GM23338 (cell line): ENCODE results near the gene RGS16. TPM values are rescaled to one million over a fixed set of nuclear protein-coding genes. Genes with fewer than 3 reads are reported as not detected.

Experiments
- ATAC-seq: fragments of 200-7000 bp; cut with Tn5 transposase; 3 replicates; pipeline ENCODE4 v1.9.1; 2020
- DNase-seq: peaks from one replicate; pipeline ENCODE4 v3.0.0-alpha.2; 2015; ENCODE audit warnings: low spot score
- H2AFZ ChIP-seq: fragments of 200-600 bp; sonication (generic); 2 replicates; pipeline ENCODE4 v1.8.0; 2016; ENCODE audit warnings: antibody characterized with exemption, mild to moderate bottlenecking, moderate library complexity
- H3F3A ChIP-seq: fragments of 200-600 bp; sonication (generic); replicated peaks from 2 replicates; pipeline ENCODE4 v1.8.0; 2017; ENCODE audit warnings: antibody characterized with exemption, mixed run types, low read depth
- H3K27ac ChIP-seq: fragments of 200-600 bp; sonication (generic); 2 replicates; pipeline ENCODE4 v1.6.1; 2016; ENCODE audit warnings: low read depth
- H3K27me3 ChIP-seq: fragments of 200-600 bp; sonication (generic); 2 replicates; pipeline ENCODE4 v1.8.0; 2016; ENCODE audit warnings: mild to moderate bottlenecking, mixed run types, moderate library complexity; ENCODE audit not compliant: insufficient read depth
- H3K36me3 ChIP-seq: fragments of 200-600 bp; sonication (generic); 2 replicates; pipeline ENCODE4 v1.8.0; 2016; ENCODE audit warnings: mild to moderate bottlenecking; ENCODE audit not compliant: insufficient read depth
- H3K4me1 ChIP-seq: fragments of 200-600 bp; sonication (generic); 2 replicates; pipeline ENCODE4 v1.8.0; 2016; ENCODE audit warnings: mild to moderate bottlenecking, moderate library complexity; ENCODE audit not compliant: insufficient read depth
- H3K4me2 ChIP-seq: fragments of 200-600 bp; sonication (generic); 2 replicates; pipeline ENCODE4 v1.7.1; 2017; ENCODE audit warnings: mixed run types
- H3K4me3 ChIP-seq: fragments of 200-600 bp; sonication (generic); 2 replicates; pipeline ENCODE4 v1.6.1; 2016; ENCODE audit warnings: mixed run types
- H3K79me2 ChIP-seq: fragments of 200-600 bp; sonication (generic); replicated peaks from 2 replicates; pipeline ENCODE4 v1.8.0; 2017; ENCODE audit warnings: mild to moderate bottlenecking; ENCODE audit not compliant: insufficient read depth
- H3K9me2 ChIP-seq: fragments of 200-600 bp; sonication (generic); 2 replicates; pipeline ENCODE4 v1.8.0; 2017; ENCODE audit not compliant: insufficient read depth
- H4K20me1 ChIP-seq: fragments of 200-600 bp; sonication (generic); replicated peaks from 2 replicates; pipeline ENCODE4 v1.8.0; 2017; ENCODE audit warnings: mild to moderate bottlenecking; ENCODE audit not compliant: insufficient read depth
- H3K27ac Mint-ChIP-seq: 2 replicates; pipeline ENCODE4 v1.8.0; 2020; ENCODE audit warnings: inconsistent platforms, mild to moderate bottlenecking, moderate library complexity, mixed read lengths
- H3K27me3 Mint-ChIP-seq: 3 replicates; pipeline ENCODE4 v1.8.0; 2022; ENCODE audit warnings: low read depth, mild to moderate bottlenecking, moderate library complexity, mixed read lengths, inconsistent platforms; ENCODE audit not compliant: insufficient read depth, poor library complexity
- H3K36me3 Mint-ChIP-seq: 3 replicates; pipeline ENCODE4 v1.8.0; 2021; ENCODE audit warnings: low read depth, mild to moderate bottlenecking, inconsistent platforms, moderate library complexity, mixed read lengths
- H3K4me1 Mint-ChIP-seq: 3 replicates; pipeline ENCODE4 v1.8.0; 2020; ENCODE audit warnings: mild to moderate bottlenecking, inconsistent platforms, mixed read lengths
- H3K4me3 Mint-ChIP-seq: 3 replicates; pipeline ENCODE4 v1.8.0; 2021; ENCODE audit warnings: moderate library complexity, mild to moderate bottlenecking, inconsistent platforms, mixed read lengths
- H3K9me3 Mint-ChIP-seq: 3 replicates; pipeline ENCODE4 v1.8.0; 2020; ENCODE audit warnings: moderate library complexity, mild to moderate bottlenecking, inconsistent platforms, mixed read lengths
- CREB1 ChIP-seq: fragments of 250-450 bp; sonication (Bioruptor Pico); IDR thresholded peaks from 2 replicates; pipeline ENCODE4 v1.5.0; 2020; ENCODE audit warnings: low read depth, mild to moderate bottlenecking, moderate library complexity
- EZH2phosphoT487 ChIP-seq: fragments of 200-600 bp; sonication (generic); IDR thresholded peaks from one replicate; pipeline ENCODE4 v1.8.1; 2018; ENCODE audit warnings: antibody characterized with exemption; ENCODE audit not compliant: unreplicated experiment
- NANOG ChIP-seq: IDR thresholded peaks from 2 replicates; pipeline ENCODE4 v1.6.1; 2016; ENCODE audit warnings: antibody characterized with exemption, borderline replicate concordance
- POLR2AphosphoS5 ChIP-seq: IDR thresholded peaks from 2 replicates; pipeline ENCODE4 v1.6.1; 2016; ENCODE audit warnings: antibody characterized with exemption, low read depth
- STAT1 ChIP-seq: IDR thresholded peaks from one replicate; pipeline ENCODE4 v1.6.1; 2016; ENCODE audit warnings: antibody characterized with exemption; ENCODE audit not compliant: unreplicated experiment
- ZNF114 ChIP-seq: fragments of 250-450 bp; sonication (Bioruptor Pico); IDR thresholded peaks from 2 replicates; pipeline ENCODE4 v1.5.0; 2020; ENCODE audit warnings: mild to moderate bottlenecking, moderate library complexity
- polyA plus RNA-seq: library from polyadenylated mRNA; unstranded; fragments of >200 nt; fragmentation: Nextera tagmentation; extraction: Ambion mirVana; gene quantifications from 2 replicates; pipeline ENCODE4 v1.2.1, GENCODE V29; 2016
- total RNA-seq: library from RNA; depleted of rRNA; stranded (reverse); fragments of >200 nt; shearing (Covaris generic); gene quantifications from 2 replicates; pipeline ENCODE4 v1.2.3, GENCODE V29; 2014
- TF ChIP-seq, protein P1 (sequence below): IDR thresholded peaks from one replicate; pipeline ENCODE4 v1.6.1; 2018; ENCODE audit warnings: antibody characterized with exemption; ENCODE audit not compliant: unreplicated experiment
- TF ChIP-seq, protein P2 (sequence below): fragments of 250-450 bp; sonication (Bioruptor Pico); IDR thresholded peaks from 2 replicates; pipeline ENCODE4 v1.5.0; 2020; ENCODE audit warnings: mild to moderate bottlenecking, moderate library complexity
- TF ChIP-seq, protein P3 (sequence below), 2 experiments: fragments of 200-600 bp in 1 of 2; sonication (generic) in 1 of 2; conservative IDR thresholded peaks; 2 replicates each; pipeline versions ENCODE4 v1.5.1 to v1.6.1; 2016 to 2017; ENCODE audit warnings: antibody characterized with exemption in 2 of 2, low read depth in 2 of 2, mild to moderate bottlenecking in 2 of 2, moderate library complexity in 1 of 2

The RGS16 gene
- total and polyA plus RNA-seq, 2 experiments from 2014 or later = 15.4 to 31.6 TPM

DNA sequence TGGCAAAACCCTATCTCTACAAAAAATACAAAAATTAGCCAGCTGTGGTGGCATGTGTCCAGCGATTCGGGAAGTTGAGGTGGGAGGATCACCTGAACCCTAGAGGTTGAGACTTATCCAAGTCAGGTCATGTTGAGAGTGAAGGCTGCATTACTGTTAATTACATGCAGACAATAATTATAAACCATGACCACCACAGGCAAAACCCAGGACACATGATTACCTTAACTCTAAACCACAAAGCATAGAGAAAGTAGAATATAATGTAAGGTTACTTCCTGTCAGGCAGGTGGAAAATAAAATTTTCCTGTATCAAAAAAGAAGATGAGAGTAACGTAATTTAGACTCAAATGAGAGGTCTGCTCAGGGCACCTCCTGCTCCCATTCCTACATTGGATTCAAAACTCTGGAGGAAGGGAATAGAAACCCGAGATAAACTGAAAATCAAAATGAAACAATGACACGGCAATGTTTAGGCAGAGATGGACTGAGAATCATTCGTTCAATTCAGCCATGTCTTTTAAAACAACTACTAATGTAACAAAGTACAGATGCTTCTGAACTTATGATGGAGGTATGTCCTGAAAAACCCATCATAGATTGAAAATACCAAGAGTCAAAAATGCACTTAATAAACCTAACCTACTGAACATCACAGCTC, 46.6 kb upstream of the RGS16 start:
- no peak overlapping the region for H3K27ac ChIP-seq
- H3F3A ChIP-seq = no peaks in the 10 kb centered on the region
- Mint-ChIP-seq H3K4me1 (no peaks in the 10 kb centered on the region), H3K4me3 (no peak overlapping the region), H3K36me3 (no peaks in the 10 kb centered on the region), H3K27me3 (no peaks in the 10 kb centered on the region), H3K27ac (no peak overlapping the region), H3K9me3 (no peaks in the 10 kb centered on the region)
- no peak for ATAC-seq
- H3K4me2 ChIP-seq = no peak overlapping the region
- H3K36me3 ChIP-seq = no peaks in the 10 kb centered on the region
- H3K27me3 ChIP-seq = no peaks in the 10 kb centered on the region
- no peak for DNase-seq
- TF ChIP-seq CREB1 (CRISPR knock-in tag) (no peak), POLR2AphosphoS5 (no peak), NANOG (no peak), STAT1 (no peak), EZH2phosphoT487 (no peak), ZNF114 (CRISPR knock-in tag) (no peak)
- TF ChIP-seq, protein P1, sequence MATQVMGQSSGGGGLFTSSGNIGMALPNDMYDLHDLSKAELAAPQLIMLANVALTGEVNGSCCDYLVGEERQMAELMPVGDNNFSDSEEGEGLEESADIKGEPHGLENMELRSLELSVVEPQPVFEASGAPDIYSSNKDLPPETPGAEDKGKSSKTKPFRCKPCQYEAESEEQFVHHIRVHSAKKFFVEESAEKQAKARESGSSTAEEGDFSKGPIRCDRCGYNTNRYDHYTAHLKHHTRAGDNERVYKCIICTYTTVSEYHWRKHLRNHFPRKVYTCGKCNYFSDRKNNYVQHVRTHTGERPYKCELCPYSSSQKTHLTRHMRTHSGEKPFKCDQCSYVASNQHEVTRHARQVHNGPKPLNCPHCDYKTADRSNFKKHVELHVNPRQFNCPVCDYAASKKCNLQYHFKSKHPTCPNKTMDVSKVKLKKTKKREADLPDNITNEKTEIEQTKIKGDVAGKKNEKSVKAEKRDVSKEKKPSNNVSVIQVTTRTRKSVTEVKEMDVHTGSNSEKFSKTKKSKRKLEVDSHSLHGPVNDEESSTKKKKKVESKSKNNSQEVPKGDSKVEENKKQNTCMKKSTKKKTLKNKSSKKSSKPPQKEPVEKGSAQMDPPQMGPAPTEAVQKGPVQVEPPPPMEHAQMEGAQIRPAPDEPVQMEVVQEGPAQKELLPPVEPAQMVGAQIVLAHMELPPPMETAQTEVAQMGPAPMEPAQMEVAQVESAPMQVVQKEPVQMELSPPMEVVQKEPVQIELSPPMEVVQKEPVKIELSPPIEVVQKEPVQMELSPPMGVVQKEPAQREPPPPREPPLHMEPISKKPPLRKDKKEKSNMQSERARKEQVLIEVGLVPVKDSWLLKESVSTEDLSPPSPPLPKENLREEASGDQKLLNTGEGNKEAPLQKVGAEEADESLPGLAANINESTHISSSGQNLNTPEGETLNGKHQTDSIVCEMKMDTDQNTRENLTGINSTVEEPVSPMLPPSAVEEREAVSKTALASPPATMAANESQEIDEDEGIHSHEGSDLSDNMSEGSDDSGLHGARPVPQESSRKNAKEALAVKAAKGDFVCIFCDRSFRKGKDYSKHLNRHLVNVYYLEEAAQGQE = no peak
- TF ChIP-seq, protein P2, sequence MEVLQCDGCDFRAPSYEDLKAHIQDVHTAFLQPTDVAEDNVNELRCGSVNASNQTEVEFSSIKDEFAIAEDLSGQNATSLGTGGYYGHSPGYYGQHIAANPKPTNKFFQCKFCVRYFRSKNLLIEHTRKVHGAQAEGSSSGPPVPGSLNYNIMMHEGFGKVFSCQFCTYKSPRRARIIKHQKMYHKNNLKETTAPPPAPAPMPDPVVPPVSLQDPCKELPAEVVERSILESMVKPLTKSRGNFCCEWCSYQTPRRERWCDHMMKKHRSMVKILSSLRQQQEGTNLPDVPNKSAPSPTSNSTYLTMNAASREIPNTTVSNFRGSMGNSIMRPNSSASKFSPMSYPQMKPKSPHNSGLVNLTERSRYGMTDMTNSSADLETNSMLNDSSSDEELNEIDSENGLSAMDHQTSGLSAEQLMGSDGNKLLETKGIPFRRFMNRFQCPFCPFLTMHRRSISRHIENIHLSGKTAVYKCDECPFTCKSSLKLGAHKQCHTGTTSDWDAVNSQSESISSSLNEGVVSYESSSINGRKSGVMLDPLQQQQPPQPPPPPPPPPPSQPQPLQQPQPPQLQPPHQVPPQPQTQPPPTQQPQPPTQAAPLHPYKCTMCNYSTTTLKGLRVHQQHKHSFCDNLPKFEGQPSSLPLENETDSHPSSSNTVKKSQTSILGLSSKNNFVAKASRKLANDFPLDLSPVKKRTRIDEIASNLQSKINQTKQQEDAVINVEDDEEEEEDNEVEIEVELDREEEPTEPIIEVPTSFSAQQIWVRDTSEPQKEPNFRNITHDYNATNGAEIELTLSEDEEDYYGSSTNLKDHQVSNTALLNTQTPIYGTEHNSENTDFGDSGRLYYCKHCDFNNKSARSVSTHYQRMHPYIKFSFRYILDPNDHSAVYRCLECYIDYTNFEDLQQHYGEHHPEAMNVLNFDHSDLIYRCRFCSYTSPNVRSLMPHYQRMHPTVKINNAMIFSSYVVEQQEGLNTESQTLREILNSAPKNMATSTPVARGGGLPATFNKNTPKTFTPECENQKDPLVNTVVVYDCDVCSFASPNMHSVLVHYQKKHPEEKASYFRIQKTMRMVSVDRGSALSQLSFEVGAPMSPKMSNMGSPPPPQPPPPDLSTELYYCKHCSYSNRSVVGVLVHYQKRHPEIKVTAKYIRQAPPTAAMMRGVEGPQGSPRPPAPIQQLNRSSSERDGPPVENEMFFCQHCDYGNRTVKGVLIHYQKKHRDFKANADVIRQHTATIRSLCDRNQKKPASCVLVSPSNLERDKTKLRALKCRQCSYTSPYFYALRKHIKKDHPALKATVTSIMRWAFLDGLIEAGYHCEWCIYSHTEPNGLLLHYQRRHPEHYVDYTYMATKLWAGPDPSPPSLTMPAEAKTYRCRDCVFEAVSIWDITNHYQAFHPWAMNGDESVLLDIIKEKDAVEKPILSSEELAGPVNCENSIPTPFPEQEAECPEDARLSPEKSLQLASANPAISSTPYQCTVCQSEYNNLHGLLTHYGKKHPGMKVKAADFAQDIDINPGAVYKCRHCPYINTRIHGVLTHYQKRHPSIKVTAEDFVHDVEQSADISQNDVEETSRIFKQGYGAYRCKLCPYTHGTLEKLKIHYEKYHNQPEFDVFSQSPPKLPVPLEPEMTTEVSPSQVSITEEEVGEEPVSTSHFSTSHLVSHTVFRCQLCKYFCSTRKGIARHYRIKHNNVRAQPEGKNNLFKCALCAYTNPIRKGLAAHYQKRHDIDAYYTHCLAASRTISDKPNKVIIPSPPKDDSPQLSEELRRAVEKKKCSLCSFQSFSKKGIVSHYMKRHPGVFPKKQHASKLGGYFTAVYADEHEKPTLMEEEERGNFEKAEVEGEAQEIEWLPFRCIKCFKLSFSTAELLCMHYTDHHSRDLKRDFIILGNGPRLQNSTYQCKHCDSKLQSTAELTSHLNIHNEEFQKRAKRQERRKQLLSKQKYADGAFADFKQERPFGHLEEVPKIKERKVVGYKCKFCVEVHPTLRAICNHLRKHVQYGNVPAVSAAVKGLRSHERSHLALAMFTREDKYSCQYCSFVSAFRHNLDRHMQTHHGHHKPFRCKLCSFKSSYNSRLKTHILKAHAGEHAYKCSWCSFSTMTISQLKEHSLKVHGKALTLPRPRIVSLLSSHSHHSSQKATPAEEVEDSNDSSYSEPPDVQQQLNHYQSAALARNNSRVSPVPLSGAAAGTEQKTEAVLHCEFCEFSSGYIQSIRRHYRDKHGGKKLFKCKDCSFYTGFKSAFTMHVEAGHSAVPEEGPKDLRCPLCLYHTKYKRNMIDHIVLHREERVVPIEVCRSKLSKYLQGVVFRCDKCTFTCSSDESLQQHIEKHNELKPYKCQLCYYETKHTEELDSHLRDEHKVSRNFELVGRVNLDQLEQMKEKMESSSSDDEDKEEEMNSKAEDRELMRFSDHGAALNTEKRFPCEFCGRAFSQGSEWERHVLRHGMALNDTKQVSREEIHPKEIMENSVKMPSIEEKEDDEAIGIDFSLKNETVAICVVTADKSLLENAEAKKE = no peak
- TF ChIP-seq, protein P3, sequence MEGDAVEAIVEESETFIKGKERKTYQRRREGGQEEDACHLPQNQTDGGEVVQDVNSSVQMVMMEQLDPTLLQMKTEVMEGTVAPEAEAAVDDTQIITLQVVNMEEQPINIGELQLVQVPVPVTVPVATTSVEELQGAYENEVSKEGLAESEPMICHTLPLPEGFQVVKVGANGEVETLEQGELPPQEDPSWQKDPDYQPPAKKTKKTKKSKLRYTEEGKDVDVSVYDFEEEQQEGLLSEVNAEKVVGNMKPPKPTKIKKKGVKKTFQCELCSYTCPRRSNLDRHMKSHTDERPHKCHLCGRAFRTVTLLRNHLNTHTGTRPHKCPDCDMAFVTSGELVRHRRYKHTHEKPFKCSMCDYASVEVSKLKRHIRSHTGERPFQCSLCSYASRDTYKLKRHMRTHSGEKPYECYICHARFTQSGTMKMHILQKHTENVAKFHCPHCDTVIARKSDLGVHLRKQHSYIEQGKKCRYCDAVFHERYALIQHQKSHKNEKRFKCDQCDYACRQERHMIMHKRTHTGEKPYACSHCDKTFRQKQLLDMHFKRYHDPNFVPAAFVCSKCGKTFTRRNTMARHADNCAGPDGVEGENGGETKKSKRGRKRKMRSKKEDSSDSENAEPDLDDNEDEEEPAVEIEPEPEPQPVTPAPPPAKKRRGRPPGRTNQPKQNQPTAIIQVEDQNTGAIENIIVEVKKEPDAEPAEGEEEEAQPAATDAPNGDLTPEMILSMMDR (conservative IDR thresholded peaks at IDR 0.05; ENCODE audit: low read depth in 2 of 2) = no peak
- H4K20me1 ChIP-seq = no peaks in the 10 kb centered on the region
- no peak overlapping the region for H2AFZ ChIP-seq
- no peak overlapping the region for H3K4me3 ChIP-seq
- no peaks in the 10 kb centered on the region for H3K79me2 ChIP-seq
- no peaks in the 10 kb centered on the region for H3K4me1 ChIP-seq
- peaks cover 6% of the 10 kb centered on the region; the same call in 1 of the 2 replicates for H3K9me2 ChIP-seq
